ENCODE results near the gene HYAL2. TPM values are rescaled to one million over a fixed set of nuclear protein-coding genes. Genes with fewer than 3 reads are reported as not detected.

Gene HYAL2
- total RNA-seq, 1 donor from 2014 or later: 48.4 TPM

- peak overlapping the region; percentile 91 for H3K27ac Mint-ChIP-seq (ENCODE audit: unreplicated experiment)
- H3K4me1 Mint-ChIP-seq (ENCODE audit: low read depth, unreplicated experiment): peaks cover 8% of the 10 kb centered on the region
- no peaks in the 10 kb centered on the region for H3K36me3 Mint-ChIP-seq (ENCODE audit: unreplicated experiment)
- DNase-seq: no peak
- peak overlapping the region; percentile 93 for H3K4me3 Mint-ChIP-seq (ENCODE audit: unreplicated experiment)
- H3K9me3 Mint-ChIP-seq (ENCODE audit: unreplicated experiment): peaks cover 3% of the 10 kb centered on the region
- H3K27me3 Mint-ChIP-seq (ENCODE audit: unreplicated experiment): peaks cover 16% of the 10 kb centered on the region
- TF ChIP-seq CTCF (IDR thresholded peaks at IDR 0.05; ENCODE audit: partially characterized antibody, unreplicated experiment): no peak
Measured at GRCh38 chr3:50299638-50299928, 23.0 kb downstream of the HYAL2 start.

GRCh38 chr3:50298836-50299637 is 23.5 kb downstream of the HYAL2 start, which contains the start of the genes HYAL3 and NAA80:
HYAL3 (minus strand) TSS chr3:50299405; CDS start chr3:50295602, 3,803 bp downstream.
NAA80 (minus strand) TSS chr3:50299405; CDS start chr3:50297463, 1,942 bp downstream.
- Mint-ChIP-seq H3K4me1 (ENCODE audit: low read depth, unreplicated experiment) (peaks cover 8% of the 10 kb centered on the region), H3K27ac (ENCODE audit: unreplicated experiment) (peak within 1 kb of the TSS; percentile 91), H3K36me3 (ENCODE audit: unreplicated experiment) (no peaks in the 10 kb centered on the region), H3K4me3 (ENCODE audit: unreplicated experiment) (peak within 1 kb of the TSS; percentile 93), H3K9me3 (ENCODE audit: unreplicated experiment) (peaks cover 3% of the 10 kb centered on the region), H3K27me3 (ENCODE audit: unreplicated experiment) (peaks cover 16% of the 10 kb centered on the region)
- TF ChIP-seq CTCF (IDR thresholded peaks at IDR 0.05; ENCODE audit: partially characterized antibody, unreplicated experiment): no peak
- DNase-seq: peak; percentile 98

DNA sequence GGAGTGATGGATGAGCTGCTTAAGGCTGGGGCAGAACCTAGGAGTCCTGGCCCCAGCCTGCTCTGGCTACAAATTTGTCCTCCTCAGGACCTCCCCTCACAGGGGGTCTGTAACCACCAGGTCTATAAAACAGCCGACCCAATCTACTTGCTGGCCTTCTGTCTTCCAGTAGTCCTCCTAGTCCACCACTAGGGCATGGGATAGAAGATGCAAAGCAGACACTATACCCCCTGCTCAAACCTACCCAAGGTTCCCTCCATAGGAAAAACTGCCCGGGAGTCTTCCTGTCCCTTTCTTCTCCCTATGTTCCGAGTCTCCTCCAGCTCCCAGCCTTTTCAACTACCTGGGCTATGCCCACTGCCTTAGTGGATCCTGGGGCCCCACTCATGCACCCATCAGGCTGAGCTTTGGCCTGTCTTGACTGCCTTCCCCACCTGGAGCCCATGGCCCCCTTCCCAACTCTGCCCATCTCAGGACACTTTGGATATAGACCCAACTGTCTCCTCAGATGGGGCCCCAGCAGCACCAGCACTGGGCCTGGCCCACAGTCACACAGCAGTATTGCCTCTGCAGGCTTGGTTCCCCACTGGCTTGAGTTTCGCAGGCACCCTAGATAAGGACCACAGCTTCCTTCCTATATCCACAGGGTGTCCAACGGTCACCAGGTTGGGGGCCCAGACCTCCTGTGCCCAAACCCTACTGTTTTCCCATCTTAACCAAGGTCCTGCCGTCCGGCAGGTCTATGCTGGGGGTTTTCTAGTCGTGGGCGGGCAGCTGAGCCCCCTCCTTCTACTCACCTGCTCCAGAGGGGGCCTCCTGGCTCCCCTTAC is 24.4 kb downstream of the HYAL2 start:
- Mint-ChIP-seq H3K36me3 (ENCODE audit: unreplicated experiment) (no peaks in the 10 kb centered on the region), H3K4me3 (ENCODE audit: unreplicated experiment) (peak overlapping the region; percentile 93), H3K9me3 (ENCODE audit: unreplicated experiment) (peaks cover 3% of the 10 kb centered on the region), H3K27ac (ENCODE audit: unreplicated experiment) (no peak overlapping the region), H3K27me3 (ENCODE audit: unreplicated experiment) (peaks cover 16% of the 10 kb centered on the region), H3K4me1 (ENCODE audit: low read depth, unreplicated experiment) (peaks cover 8% of the 10 kb centered on the region)
- TF ChIP-seq CTCF (IDR thresholded peaks at IDR 0.05; ENCODE audit: partially characterized antibody, unreplicated experiment): no peak
- no peak for DNase-seq

- no peak overlapping the region for H3K27ac Mint-ChIP-seq (ENCODE audit: unreplicated experiment)
- H3K9me3 Mint-ChIP-seq (ENCODE audit: unreplicated experiment): peaks cover 6% of the 10 kb centered on the region
- H3K4me3 Mint-ChIP-seq (ENCODE audit: unreplicated experiment): no peak overlapping the region
- peaks cover 18% of the 10 kb centered on the region for H3K27me3 Mint-ChIP-seq (ENCODE audit: unreplicated experiment)
- peaks cover 12% of the 10 kb centered on the region for H3K4me1 Mint-ChIP-seq (ENCODE audit: low read depth, unreplicated experiment)
- no peak for DNase-seq
- TF ChIP-seq CTCF (IDR thresholded peaks at IDR 0.05; ENCODE audit: partially characterized antibody, unreplicated experiment): no peak
- H3K36me3 Mint-ChIP-seq (ENCODE audit: unreplicated experiment): no peaks in the 10 kb centered on the region
Measured at GRCh38 chr3:50297384-50297775, 25.2 kb downstream of the HYAL2 start.

Data from glutamatergic neuron (in vitro differentiated cells).